Measurements from ENCODE around the gene PEX14.
A peak's percentile ranks its signal among the peaks of the same experiment; 100 is the strongest.
"Not testable (repeated sequence)": the region's sequence is repeated elsewhere in the genome, so short reads cannot be mapped to it uniquely, and the experiment has no call there.

The PEX14 gene

DNA sequence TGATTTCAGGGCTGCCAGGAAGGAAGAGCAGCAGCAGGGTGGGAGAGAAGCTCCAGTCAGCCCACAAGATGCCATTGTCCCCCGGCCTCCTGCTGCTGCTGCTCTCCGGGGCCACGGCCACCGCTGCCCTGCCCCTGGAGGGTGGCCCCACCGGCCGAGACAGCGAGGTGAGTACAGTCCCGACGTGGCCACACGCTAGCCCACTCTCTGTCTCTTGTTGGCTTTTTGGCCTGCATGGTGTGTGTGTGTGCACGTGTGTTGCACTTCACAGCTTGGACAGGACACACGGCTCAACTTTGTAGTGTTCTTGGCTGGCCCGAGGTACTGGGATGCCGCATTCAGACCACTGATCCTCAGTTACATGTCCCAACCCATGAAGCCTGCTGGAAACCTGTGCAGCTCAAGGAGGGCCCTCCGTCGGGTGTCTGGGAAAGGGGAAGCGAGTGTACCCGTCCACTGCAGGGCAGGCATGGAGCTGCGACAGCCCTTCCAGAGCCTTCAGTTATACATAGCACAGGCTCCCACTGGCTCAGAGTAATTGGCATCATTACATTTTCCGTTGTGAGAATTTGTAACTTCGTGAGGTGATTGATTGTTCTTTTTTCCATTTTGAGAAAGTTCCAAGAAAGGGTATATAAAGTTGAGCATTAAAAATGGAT is 24.5 kb upstream of the PEX14 start:
- no peak for DNase-seq (ENCODE audit: low read depth in 2 of 2)

DNA sequence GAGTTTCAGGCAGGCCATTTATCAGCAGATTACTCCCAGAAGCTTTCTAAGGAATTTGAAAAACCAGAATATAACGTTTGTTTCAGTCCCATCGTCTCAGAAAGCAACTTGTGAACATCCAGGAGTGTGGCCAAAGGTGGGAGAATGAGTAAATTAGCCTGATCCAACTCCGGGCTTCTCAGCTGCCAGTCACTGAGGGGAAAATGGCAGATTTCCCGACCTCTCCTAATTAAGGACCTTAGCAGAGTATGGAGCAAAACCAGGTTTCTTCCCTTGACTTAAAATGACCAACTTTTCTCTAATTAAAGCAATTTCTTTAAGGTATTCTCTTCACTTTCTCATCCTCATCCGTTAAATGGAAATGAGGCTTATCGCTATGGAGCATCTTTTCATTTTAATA is 23.9 kb upstream of the PEX14 start:
- no peak for DNase-seq (ENCODE audit: low read depth in 2 of 2)

DNA sequence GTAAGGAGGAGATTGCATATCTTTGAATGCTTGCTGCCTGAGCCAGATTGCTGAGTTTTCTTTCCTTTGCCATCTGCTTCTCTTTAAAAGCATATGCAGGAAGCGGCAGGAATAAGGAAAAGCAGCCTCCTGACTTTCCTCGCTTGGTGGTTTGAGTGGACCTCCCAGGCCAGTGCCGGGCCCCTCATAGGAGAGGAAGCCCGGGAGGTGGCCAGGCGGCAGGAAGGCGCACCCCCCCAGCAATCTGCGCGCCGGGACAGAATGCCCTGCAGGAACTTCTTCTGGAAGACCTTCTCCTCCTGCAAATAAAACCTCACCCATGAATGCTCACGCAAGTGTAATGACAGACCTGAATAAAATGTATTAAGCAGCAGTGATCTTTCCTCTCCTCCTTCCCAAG is 23.5 kb upstream of the PEX14 start:
- DNase-seq (ENCODE audit: low read depth in 2 of 2), result peak in 1 of 2 experiments; percentile 38

- DNase-seq (ENCODE audit: low read depth in 2 of 2), result no peak
Measured at GRCh38 chr1:10456048-10456447, 18.7 kb upstream of the PEX14 start.

GRCh38 chr1:10456661-10457060 is 18.1 kb upstream of the PEX14 start:
- DNase-seq (ENCODE audit: low read depth in 2 of 2), result no peak

DNA sequence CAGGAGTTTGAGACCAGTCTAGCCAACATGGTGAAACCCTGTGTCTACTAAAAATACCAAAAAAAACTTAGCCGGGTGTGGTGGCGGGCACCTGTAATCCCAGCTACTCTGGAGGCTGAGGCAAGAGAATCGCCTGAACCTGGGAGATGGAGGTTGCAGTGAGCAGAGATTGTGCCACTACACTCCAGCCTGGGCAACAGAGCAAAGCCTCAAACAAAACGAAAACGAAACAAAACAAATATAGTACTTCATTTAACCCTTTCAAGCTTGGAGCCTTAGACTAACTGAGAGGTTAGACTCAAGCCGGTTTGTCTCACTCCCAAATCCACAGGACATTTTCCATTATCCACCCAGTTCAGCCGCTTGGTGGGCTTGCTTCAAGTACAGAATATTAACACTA is 17.3 kb upstream of the PEX14 start:
- not testable (repeated sequence) for DNase-seq (ENCODE audit: low read depth in 2 of 2)

DNA sequence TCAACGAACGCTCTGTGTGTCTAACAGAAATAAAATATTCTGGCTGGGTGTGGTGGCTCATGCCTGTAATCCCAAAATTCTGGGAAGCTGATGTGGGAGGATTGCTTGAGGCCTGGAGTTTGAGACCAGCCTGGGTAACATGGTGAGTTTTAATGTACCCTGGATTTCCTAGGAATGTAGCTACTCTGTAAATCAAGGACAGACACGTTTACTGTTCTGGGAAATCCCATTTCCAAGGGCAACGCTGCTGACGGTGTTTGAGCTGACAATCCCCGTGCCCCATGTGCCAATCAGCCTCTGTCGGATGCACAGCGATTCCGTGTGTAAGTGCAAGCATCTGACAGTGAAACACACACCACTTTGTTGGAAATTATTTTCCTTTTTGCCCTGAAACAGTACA is 16.9 kb upstream of the PEX14 start:
- no peak for DNase-seq (ENCODE audit: low read depth in 2 of 2)

DNA sequence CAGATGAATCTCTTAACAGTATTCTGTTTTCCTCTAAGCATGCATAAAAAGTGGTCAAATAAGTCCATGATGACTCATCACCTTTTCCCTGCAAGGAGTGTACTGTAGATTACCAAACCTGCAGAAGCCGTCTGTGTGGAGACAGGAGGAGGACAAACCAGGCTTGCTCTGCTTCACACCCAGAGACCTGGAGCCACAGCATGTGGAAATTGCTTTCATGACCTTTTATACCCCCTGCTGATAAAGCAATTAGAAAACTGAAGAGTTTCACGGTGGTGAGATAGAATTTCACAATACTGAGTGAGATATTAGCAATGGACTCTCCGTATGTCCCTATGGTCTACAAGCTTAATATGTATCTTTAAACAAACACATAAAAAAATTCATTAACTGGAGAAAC is 15.6 kb upstream of the PEX14 start:
- peak; percentile 52 to 61 for DNase-seq (ENCODE audit: low read depth in 2 of 2)

DNA sequence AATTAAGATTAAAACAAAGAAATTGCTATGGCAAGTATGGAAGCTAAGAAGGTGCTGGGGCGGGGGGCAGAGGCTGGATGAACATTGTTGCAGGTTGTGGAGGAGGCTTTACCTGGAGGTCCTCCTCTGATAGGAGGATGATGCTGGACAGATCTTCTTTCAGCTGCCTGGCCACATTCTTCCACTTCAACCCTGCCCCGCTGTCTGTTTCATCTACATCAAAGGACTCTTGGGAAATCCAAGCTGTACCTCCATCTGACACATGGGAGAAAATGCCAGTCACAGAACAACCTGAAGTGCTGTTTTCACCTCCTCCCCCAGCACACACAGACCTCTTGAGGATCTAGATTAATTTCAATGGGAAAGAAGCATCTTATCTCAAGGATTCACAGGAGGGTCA is 7.7 kb upstream of the PEX14 start:
- DNase-seq (ENCODE audit: low read depth in 2 of 2), result no peak

DNA sequence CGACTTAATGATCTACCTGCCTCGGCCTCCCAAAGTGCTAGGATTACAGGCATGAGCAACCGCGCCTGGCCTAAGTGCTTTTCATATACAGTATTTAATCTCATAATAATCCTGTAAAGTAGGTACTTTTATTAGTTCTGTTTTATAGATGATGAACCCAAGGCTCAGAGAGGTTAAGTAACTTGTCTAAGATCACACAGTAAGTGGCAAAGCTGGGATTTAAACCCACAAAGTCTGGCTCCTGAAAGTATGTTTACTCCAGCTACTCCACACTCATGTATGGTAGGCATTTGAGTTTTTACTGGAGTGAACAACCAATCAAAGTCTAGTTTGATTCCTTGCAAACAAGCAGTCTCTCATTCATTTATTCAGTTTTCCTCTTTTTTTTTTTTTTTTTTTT is 4.7 kb upstream of the PEX14 start:
- no peak for DNase-seq (ENCODE audit: low read depth in 2 of 2)

GRCh38 chr1:10471411-10472219 is 3.1 kb upstream of the PEX14 start:
- DNase-seq (ENCODE audit: low read depth in 2 of 2), result peak in 1 of 2 experiments; percentile 10

GRCh38 chr1:10472220-10473144 is 2.3 kb upstream of the PEX14 start, which contains the start of gene DFFA:
TSS of gene DFFA (minus strand) at chr1:10472529. CDS start at chr1:10472458, 71 bp downstream.
- DNase-seq (ENCODE audit: low read depth in 2 of 2), result peak; percentile 90

DNA sequence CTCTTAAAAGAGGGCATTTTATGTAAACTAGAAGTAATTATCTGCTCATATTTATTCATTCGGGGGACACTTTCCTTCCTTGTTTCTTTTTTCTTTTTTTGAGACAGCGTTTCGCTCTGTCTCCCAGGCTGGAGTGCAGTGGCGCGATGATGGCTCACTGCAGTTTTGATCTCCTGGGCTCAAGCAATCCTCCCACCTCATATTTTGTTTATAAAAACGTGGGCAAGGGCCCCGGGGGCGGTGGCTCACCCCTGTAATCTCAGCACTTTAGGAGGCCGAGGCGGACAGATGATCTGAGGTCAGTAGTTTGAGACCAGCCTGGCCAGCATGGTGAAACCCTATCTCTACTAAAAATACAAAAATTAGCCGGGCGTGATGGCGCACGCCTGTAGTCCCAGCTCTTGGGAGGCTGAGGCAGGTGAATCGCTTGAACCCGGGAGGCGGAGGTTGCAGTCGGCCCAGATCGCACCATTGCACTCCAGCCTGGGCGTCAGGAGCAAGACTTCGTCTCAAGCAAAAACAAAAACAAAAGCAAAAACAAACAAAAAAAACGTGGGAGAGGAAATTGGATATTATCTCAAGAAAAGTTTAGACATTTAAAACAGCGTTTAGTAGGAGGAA is 1.5 kb upstream of the PEX14 start:
- DNase-seq (ENCODE audit: low read depth in 2 of 2), result no peak

DNA sequence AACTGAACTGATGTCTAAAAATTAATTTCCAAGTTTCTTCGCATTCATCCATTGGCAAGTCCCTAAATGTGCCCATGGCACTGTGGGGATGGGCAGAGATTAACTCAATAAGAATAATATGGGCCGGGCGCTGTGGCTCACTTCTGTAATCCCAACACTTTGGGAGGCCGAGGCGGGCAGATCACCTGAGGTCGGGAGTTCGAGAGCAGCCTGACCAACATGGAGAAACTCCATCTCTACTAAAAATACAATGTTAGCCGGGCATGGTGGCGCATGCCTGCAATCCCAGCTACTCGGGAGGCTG is 489 bp upstream of the PEX14 start:
- DNase-seq (ENCODE audit: low read depth in 2 of 2), result not testable (repeated sequence)

DNA sequence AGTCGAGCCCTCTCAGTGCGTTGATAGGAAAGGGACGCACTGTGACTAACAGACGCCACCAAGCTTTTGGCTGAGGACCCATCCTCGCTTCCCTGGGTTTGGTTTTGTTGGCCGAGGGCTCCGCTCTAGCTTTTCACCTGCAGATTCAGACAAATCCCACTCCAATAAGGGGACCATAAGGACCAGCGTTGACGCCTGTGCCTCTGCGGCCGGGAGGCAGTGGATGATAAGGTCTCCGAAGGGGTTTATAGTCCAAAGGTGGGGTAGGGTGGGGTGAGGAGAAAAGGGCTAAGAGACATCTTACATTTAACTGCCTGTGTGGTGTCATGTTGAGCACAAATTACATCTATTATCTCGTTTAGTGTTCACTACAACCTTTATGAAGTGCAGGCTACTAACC is 760 bp downstream of the PEX14 start:
- DNase-seq (ENCODE audit: low read depth in 2 of 2), result no peak

DNA sequence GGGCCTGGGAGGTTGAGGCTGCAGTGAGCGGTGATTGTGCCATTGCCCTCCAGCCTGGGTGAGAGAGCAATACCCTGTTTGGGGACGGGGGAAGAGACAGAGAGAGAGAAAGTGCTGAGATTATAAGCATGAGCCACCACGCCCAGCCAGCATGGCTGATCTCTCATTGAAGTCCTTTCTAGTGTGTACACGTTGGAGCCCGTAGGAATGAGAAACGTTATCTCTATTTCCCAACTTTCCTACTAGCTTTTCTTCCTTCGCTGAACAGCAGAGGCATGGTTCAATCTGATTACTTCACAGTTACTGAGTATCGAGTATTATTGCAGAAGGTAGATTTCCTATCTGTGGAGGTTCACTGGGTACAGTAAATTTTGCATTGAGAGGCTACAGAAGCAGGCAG is 4.5 kb downstream of the PEX14 start:
- DNase-seq (ENCODE audit: low read depth in 2 of 2), result no peak

GRCh38 chr1:10480614-10481013 is 5.9 kb downstream of the PEX14 start:
- DNase-seq (ENCODE audit: low read depth in 2 of 2), result no peak

- DNase-seq (ENCODE audit: low read depth in 2 of 2), result no peak
Measured at GRCh38 chr1:10484521-10484920, 9.8 kb downstream of the PEX14 start.

DNA sequence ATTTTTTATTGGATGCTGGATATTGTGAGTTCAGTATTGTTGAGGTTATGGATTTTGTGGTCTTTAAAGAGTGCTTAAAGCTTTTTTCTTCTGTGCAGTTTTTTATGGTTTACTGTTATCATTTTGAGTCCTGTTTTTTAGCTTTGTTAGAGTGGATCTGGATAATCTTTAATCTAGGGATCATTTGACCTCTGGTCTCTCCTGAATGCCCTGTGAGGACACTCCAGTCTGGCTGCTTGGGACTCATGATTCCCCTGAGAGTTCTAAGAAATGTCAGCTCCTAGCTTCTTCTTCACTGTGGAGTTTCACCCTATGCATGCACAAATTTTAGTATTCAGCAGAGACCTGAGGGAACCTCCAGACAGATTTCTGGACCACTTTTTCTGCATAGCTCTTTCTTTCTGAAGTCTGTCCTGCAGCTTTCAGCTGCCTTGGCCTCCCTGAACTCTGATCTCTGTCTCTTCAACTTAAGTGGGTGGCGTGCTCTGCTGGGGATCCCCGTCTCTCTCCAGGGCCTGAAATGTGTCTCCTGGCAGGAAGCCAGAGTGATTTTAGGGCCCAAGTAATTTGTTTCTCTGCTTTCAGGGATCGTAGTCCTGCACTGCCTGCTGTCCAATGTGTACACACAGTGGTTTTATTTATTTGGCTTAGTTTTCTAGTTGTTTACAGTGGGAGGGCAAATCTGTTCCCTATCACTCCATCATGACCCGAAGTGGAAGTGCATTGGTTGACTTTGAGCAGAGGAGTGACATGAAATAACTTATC is 14.7 kb downstream of the PEX14 start:
- DNase-seq (ENCODE audit: low read depth in 2 of 2), result no peak

DNA sequence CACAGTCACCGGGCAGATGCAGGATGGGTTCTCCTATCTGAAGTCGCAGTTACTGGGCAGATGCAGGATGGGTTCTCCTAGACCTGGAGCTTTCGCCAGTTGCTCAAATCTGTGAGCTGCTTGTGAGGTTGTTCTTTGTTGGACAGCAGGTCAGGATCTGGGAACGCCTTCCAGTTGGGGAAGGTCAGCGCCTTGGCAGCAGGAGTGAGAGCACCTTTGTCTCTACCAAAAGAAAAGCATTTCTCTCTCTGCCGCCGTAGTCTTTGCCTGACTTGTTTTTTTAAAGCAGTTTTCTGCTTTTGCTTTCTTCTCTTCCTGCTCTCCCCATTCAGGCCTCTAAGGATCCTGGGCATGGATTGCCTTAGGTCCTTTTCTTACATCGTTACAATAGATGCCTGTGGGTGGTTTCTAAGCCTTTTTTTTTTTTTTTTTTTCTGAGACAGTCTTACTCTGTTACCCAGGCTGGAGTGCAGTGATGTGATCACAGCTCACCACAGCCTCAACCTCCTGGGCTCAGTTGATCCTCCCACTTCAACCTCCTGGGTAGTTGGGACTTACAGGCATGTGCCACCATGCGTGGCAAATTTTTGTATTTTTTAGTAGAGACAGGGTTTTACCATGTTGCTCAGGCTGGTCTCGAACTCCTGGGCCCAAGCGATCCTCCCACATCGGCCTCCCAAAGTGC is 15.7 kb downstream of the PEX14 start:
- DNase-seq (ENCODE audit: low read depth in 2 of 2), result no peak

DNA sequence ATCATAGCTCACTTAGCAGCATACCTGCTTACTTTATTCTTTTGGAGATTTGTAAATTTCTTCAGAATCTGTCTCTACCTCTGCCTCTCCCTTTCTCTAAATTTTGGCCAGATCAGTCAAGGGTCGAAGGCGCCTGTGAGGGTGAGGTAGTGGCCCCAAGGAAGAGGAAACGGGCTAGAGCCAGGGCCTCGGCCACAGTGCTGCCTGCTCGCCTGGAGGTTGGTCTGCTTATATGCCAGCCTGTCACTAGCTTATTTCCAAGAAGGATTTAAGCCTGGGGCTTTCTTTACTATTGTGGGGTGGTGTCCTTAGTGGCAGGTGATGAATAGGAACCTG is 19.6 kb downstream of the PEX14 start:
- DNase-seq (ENCODE audit: low read depth in 2 of 2), result no peak

Measured in fibroblast of skin of left quadriceps (primary cell).